WTC11 (cell line): Measurements from ENCODE around the gene ARPC3. TPM values are rescaled to one million over a fixed set of nuclear protein-coding genes. Genes with fewer than 3 reads are reported as not detected.

ENCODE experiments used
- ATAC-seq: fragments of 200-7000 bp; cut with Tn5 transposase; 2 replicates; pipeline ENCODE4 v1.10.0; 2021; ENCODE audit warnings: mild to moderate bottlenecking, moderate library complexity
- CTCF ChIA-PET: fragments of 300-600 bp; sonication (Branson Sonifier 250); formaldehyde crosslinking; loops from one replicate; lab custom pipeline; 2021; ENCODE audit warnings: antibody characterized with exemption; lab: Charles Lee
- POLR2A ChIA-PET: fragments of 350-600 bp; sonication (Branson Sonifier 250); formaldehyde crosslinking; loops from one replicate; lab custom pipeline; 2021; ENCODE audit warnings: antibody characterized with exemption; lab: Charles Lee
- DNase-seq: peaks from one replicate; pipeline ENCODE4 v3.0.0; 2021; ENCODE audit warnings: low spot score
- H3K27ac Mint-ChIP-seq: 2 replicates; pipeline ENCODE4 v1.8.0; 2021; ENCODE audit warnings: mixed read lengths
- H3K27me3 Mint-ChIP-seq: 2 replicates; pipeline ENCODE4 v1.8.0; 2021; ENCODE audit warnings: low read depth, mild to moderate bottlenecking, moderate library complexity, mixed read lengths
- H3K36me3 Mint-ChIP-seq: 2 replicates; pipeline ENCODE4 v1.8.0; 2021; ENCODE audit warnings: mixed read lengths
- H3K4me1 Mint-ChIP-seq: 2 replicates; pipeline ENCODE4 v1.8.0; 2022; ENCODE audit warnings: mixed read lengths
- H3K4me3 Mint-ChIP-seq: 2 replicates; pipeline ENCODE4 v1.8.0; 2021; ENCODE audit warnings: mild to moderate bottlenecking, moderate library complexity, mixed read lengths
- H3K9me3 Mint-ChIP-seq: 2 replicates; pipeline ENCODE4 v1.8.0; 2021; ENCODE audit warnings: mixed read lengths
- CREB1 ChIP-seq: sonication (generic); formaldehyde crosslinking; IDR thresholded peaks from 2 replicates; pipeline ENCODE4 v1.8.0; 2023; ENCODE audit warnings: mild to moderate bottlenecking, missing genetic modification reagents
- ESRRA ChIP-seq: sonication (generic); formaldehyde crosslinking; IDR thresholded peaks from 2 replicates; pipeline ENCODE4 v1.8.1; 2022; ENCODE audit warnings: mild to moderate bottlenecking, missing genetic modification reagents, borderline replicate concordance
- IRF2 ChIP-seq: sonication (generic); formaldehyde crosslinking; IDR thresholded peaks from 2 replicates; pipeline ENCODE4 v1.8.0; 2022; ENCODE audit warnings: low read depth, missing genetic modification reagents, borderline replicate concordance
- NR1H2 ChIP-seq: sonication (generic); formaldehyde crosslinking; IDR thresholded peaks from 2 replicates; pipeline ENCODE4 v1.9.0; 2021; ENCODE audit warnings: mild to moderate bottlenecking, moderate library complexity, missing genetic modification reagents
- OVOL2 ChIP-seq: fragments of 250-450 bp; sonication (Bioruptor Pico); IDR thresholded peaks from 2 replicates; pipeline ENCODE4 v1.9.0; 2021; ENCODE audit warnings: mild to moderate bottlenecking, borderline replicate concordance
- RORB ChIP-seq: fragments of 250-450 bp; sonication (Bioruptor Pico); IDR thresholded peaks from 2 replicates; pipeline ENCODE4 v1.9.0; 2021; ENCODE audit warnings: mild to moderate bottlenecking
- SOX15 ChIP-seq: fragments of 250-450 bp; sonication (Bioruptor Pico); IDR thresholded peaks from 2 replicates; pipeline ENCODE4 v1.9.0; 2021; ENCODE audit warnings: mild to moderate bottlenecking
- ZBTB21 ChIP-seq: sonication (generic); formaldehyde crosslinking; IDR thresholded peaks from 2 replicates; pipeline ENCODE4 v1.8.1; 2023; ENCODE audit warnings: mild to moderate bottlenecking, missing genetic modification reagents, borderline replicate concordance
- ZNF138 ChIP-seq: sonication (generic); formaldehyde crosslinking; conservative IDR thresholded peaks from 2 replicates; pipeline ENCODE4 v1.8.1; 2022; ENCODE audit warnings: mild to moderate bottlenecking, moderate library complexity, missing genetic modification reagents
- total RNA-seq: library from RNA; stranded (reverse); gene quantifications from 3 replicates; pipeline ENCODE4 v1.2.3, GENCODE V29; 2021
- TF ChIP-seq, protein P1 (sequence below): sonication (generic); formaldehyde crosslinking; conservative IDR thresholded peaks from 2 replicates; pipeline ENCODE4 v1.8.1; 2023; ENCODE audit warnings: mild to moderate bottlenecking, low read depth, missing genetic modification reagents, moderate library complexity
- TF ChIP-seq, protein P2 (sequence below): sonication (generic); formaldehyde crosslinking; IDR thresholded peaks from 2 replicates; pipeline ENCODE4 v1.8.0; 2023; ENCODE audit warnings: missing genetic modification reagents, mild to moderate bottlenecking, borderline replicate concordance
- TF ChIP-seq, protein P3 (sequence below): sonication (generic); formaldehyde crosslinking; IDR thresholded peaks from 2 replicates; pipeline ENCODE4 v1.8.0; 2022; ENCODE audit warnings: mild to moderate bottlenecking, missing genetic modification reagents
- TF ChIP-seq, protein P4 (sequence below): sonication (generic); formaldehyde crosslinking; IDR thresholded peaks from 2 replicates; pipeline ENCODE4 v1.8.1; 2023; ENCODE audit warnings: mild to moderate bottlenecking, missing genetic modification reagents, moderate library complexity
- TF ChIP-seq, protein P5 (sequence below): fragments of 250-450 bp; sonication (Bioruptor Pico); IDR thresholded peaks from 2 replicates; pipeline ENCODE4 v1.9.0; 2021; ENCODE audit warnings: mild to moderate bottlenecking
- TF ChIP-seq, protein P6 (sequence below): sonication (generic); formaldehyde crosslinking; IDR thresholded peaks from 2 replicates; pipeline ENCODE4 v1.8.1; 2022; ENCODE audit warnings: mild to moderate bottlenecking, missing genetic modification reagents, moderate library complexity, borderline replicate concordance

Gene ARPC3
- total RNA-seq, 1 experiment from 2014 or later = 149 TPM

DNA sequence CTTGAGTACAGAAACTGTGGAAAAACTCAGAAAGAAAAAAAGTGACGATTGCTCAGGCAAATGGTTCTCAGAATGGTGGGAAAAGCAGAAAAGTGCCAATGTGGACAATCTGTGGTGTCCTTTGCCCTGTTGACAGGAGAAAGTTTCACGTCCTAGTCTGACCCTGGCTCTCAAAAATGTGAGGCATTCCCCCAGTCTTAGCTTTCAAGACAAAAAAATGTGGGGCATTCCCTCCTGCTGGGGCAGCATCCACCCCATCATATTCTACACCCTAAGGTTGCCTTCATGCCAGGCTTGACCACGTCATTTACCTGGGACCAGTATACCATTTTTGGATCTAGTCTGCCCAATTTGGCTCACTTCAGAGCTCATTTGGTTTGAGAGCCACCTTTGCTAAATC, 25.9 kb downstream of the ARPC3 start (continued):
- TF ChIP-seq, protein P1, sequence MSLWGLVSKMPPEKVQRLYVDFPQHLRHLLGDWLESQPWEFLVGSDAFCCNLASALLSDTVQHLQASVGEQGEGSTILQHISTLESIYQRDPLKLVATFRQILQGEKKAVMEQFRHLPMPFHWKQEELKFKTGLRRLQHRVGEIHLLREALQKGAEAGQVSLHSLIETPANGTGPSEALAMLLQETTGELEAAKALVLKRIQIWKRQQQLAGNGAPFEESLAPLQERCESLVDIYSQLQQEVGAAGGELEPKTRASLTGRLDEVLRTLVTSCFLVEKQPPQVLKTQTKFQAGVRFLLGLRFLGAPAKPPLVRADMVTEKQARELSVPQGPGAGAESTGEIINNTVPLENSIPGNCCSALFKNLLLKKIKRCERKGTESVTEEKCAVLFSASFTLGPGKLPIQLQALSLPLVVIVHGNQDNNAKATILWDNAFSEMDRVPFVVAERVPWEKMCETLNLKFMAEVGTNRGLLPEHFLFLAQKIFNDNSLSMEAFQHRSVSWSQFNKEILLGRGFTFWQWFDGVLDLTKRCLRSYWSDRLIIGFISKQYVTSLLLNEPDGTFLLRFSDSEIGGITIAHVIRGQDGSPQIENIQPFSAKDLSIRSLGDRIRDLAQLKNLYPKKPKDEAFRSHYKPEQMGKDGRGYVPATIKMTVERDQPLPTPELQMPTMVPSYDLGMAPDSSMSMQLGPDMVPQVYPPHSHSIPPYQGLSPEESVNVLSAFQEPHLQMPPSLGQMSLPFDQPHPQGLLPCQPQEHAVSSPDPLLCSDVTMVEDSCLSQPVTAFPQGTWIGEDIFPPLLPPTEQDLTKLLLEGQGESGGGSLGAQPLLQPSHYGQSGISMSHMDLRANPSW (CRISPR knock-in tag) = no peak
- TF ChIP-seq, protein P2, sequence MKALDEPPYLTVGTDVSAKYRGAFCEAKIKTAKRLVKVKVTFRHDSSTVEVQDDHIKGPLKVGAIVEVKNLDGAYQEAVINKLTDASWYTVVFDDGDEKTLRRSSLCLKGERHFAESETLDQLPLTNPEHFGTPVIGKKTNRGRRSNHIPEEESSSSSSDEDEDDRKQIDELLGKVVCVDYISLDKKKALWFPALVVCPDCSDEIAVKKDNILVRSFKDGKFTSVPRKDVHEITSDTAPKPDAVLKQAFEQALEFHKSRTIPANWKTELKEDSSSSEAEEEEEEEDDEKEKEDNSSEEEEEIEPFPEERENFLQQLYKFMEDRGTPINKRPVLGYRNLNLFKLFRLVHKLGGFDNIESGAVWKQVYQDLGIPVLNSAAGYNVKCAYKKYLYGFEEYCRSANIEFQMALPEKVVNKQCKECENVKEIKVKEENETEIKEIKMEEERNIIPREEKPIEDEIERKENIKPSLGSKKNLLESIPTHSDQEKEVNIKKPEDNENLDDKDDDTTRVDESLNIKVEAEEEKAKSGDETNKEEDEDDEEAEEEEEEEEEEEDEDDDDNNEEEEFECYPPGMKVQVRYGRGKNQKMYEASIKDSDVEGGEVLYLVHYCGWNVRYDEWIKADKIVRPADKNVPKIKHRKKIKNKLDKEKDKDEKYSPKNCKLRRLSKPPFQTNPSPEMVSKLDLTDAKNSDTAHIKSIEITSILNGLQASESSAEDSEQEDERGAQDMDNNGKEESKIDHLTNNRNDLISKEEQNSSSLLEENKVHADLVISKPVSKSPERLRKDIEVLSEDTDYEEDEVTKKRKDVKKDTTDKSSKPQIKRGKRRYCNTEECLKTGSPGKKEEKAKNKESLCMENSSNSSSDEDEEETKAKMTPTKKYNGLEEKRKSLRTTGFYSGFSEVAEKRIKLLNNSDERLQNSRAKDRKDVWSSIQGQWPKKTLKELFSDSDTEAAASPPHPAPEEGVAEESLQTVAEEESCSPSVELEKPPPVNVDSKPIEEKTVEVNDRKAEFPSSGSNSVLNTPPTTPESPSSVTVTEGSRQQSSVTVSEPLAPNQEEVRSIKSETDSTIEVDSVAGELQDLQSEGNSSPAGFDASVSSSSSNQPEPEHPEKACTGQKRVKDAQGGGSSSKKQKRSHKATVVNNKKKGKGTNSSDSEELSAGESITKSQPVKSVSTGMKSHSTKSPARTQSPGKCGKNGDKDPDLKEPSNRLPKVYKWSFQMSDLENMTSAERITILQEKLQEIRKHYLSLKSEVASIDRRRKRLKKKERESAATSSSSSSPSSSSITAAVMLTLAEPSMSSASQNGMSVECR (CRISPR knock-in tag) = no peak
- TF ChIP-seq, protein P3, sequence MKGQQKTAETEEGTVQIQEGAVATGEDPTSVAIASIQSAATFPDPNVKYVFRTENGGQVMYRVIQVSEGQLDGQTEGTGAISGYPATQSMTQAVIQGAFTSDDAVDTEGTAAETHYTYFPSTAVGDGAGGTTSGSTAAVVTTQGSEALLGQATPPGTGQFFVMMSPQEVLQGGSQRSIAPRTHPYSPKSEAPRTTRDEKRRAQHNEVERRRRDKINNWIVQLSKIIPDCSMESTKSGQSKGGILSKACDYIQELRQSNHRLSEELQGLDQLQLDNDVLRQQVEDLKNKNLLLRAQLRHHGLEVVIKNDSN (CRISPR knock-in tag) = no peak
- no peak for TF ChIP-seq RORB (CRISPR knock-in tag)

DNA sequence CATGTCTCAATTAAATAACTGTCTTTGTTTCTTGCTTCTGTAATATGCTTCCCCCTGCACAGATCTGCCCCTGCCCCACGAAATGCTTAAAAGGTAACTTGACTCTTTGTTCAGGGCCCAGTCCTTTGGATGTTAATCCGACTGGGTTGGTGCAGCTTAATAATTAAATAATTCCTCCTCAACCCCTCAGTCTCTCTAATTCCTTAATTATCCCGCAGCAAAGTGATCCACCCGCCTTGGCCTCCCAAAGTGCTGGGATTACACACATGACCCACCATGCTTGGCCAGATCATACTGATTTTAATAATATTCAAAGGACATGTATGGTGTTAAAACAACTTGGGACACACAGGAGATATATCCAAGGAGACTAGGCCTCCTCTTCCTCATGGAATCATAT, 28.4 kb downstream of the ARPC3 start:
- no peak overlapping the region for H3K27ac Mint-ChIP-seq
- ChIA-PET CTCF (interaction anchor here (0.9 to 3.1 kb wide), 3 partner anchors 10 to 466 kb away, joined by 3 to 22 read pairs (median 12); partner anchors contain the start of gene ARPC3), POLR2A (no interaction called here)
- no peaks in the 10 kb centered on the region for H3K36me3 Mint-ChIP-seq
- peaks cover 8% of the 10 kb centered on the region; the same call in 1 of the 2 replicates for H3K4me1 Mint-ChIP-seq
- no peaks in the 10 kb centered on the region for H3K9me3 Mint-ChIP-seq
- TF ChIP-seq, protein P4, sequence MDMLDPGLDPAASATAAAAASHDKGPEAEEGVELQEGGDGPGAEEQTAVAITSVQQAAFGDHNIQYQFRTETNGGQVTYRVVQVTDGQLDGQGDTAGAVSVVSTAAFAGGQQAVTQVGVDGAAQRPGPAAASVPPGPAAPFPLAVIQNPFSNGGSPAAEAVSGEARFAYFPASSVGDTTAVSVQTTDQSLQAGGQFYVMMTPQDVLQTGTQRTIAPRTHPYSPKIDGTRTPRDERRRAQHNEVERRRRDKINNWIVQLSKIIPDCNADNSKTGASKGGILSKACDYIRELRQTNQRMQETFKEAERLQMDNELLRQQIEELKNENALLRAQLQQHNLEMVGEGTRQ (CRISPR knock-in tag) = no peak
- no peak for DNase-seq
- no peak for ATAC-seq
- no peak overlapping the region for H3K4me3 Mint-ChIP-seq
- 0 out of 2 replicates have a peak, but pooled peaks cover 3% of the 10 kb centered on the region for H3K27me3 Mint-ChIP-seq

DNA sequence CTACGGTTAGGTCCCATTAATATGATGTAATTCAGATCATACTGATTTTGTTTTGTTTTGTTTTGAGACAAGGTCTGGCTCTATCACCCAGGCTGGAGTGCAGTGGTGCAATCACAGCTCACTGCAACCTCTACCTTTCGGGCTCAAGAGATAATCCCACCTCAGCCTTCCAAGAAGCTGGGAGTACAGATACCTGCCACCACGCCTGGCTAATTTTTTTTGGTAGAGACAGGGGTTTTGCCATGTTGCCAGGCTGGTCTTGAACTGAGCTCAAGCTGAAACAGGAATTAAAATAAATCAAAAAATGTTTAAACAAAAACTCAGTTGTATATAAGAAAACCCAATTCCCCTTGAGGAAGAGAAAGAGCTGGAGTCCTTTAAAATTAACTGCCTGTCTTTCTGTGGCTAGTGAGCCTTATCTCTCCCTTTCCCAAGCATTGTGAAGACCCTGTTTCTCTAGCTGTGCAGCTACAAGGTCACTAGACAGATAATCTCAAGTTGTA, 28.9 kb downstream of the ARPC3 start:
- Mint-ChIP-seq H3K4me1 (peaks cover 8% of the 10 kb centered on the region; the same call in 1 of the 2 replicates), H3K27me3 (0 out of 2 replicates have a peak, but pooled peaks cover 3% of the 10 kb centered on the region), H3K27ac (no peak overlapping the region), H3K9me3 (no peaks in the 10 kb centered on the region), H3K36me3 (no peaks in the 10 kb centered on the region), H3K4me3 (no peak overlapping the region)
- DNase-seq = no peak
- ChIA-PET POLR2A (no interaction called here), CTCF (interaction anchor here (0.9 to 3.1 kb wide), 3 partner anchors 10 to 466 kb away, joined by 3 to 22 read pairs (median 12); partner anchors contain the start of gene ARPC3)
- no peak for TF ChIP-seq ESRRA (CRISPR knock-in tag)
- TF ChIP-seq, protein P5, sequence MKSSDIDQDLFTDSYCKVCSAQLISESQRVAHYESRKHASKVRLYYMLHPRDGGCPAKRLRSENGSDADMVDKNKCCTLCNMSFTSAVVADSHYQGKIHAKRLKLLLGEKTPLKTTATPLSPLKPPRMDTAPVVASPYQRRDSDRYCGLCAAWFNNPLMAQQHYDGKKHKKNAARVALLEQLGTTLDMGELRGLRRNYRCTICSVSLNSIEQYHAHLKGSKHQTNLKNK (CRISPR knock-in tag) = no peak
- TF ChIP-seq ZNF138 (CRISPR knock-in tag) = no peak
- TF ChIP-seq CREB1 (CRISPR knock-in tag) = no peak
- TF ChIP-seq, protein P6, sequence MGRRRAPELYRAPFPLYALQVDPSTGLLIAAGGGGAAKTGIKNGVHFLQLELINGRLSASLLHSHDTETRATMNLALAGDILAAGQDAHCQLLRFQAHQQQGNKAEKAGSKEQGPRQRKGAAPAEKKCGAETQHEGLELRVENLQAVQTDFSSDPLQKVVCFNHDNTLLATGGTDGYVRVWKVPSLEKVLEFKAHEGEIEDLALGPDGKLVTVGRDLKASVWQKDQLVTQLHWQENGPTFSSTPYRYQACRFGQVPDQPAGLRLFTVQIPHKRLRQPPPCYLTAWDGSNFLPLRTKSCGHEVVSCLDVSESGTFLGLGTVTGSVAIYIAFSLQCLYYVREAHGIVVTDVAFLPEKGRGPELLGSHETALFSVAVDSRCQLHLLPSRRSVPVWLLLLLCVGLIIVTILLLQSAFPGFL (CRISPR knock-in tag) = no peak
- no peak for TF ChIP-seq ZBTB21
- no peak for TF ChIP-seq NR1H2
- no peak for TF ChIP-seq IRF2
- TF ChIP-seq SOX15 (CRISPR knock-in tag) = no peak
- no peak for TF ChIP-seq OVOL2
- no peak for ATAC-seq
